Vagina (tissue), 2 donors: ENCODE results near the gene PDE4D. TPM values are rescaled to one million over a fixed set of nuclear protein-coding genes. Genes with fewer than 3 reads are reported as not detected.

Experiments used
- DNase-seq, 2 donors: peaks; one replicate each; pipeline ENCODE4 v3.0.0-alpha.2; 2017; ENCODE audit errors: extremely low spot score in 2 of 2
- H3K27ac ChIP-seq: fragments of 200-600 bp; sonication (generic); one replicate; pipeline ENCODE4 v1.5.1; 2019
- H3K27me3 ChIP-seq: fragments of 200-600 bp; sonication (generic); one replicate; pipeline ENCODE4 v1.5.1; 2019
- H3K36me3 ChIP-seq, 2 donors: fragments of 200-600 bp; sonication (generic); one replicate each; pipeline ENCODE4 v1.5.1; 2017 to 2019
- H3K4me1 ChIP-seq: fragments of 200-600 bp; sonication (generic); one replicate; pipeline ENCODE4 v1.5.1; 2019
- H3K4me3 ChIP-seq, 2 donors: fragments of 200-600 bp; sonication (generic); 1 replicate in 1 of 2; 2 replicates in 1 of 2; pipeline ENCODE4 v1.5.1; 2016 to 2019
- H3K9me3 ChIP-seq: fragments of 200-600 bp; sonication (generic); one replicate; pipeline ENCODE4 v1.5.1; 2019
- POLR2A ChIP-seq, 2 donors: fragments of 450-650 bp; IDR thresholded peaks; one replicate each; pipeline ENCODE4 v1.6.1; 2017; ENCODE audit warnings: antibody characterized with exemption in 2 of 2, mild to moderate bottlenecking in 2 of 2, moderate library complexity in 2 of 2
- POLR2AphosphoS5 ChIP-seq, 2 donors: sonication (generic); formaldehyde crosslinking; IDR thresholded peaks; one replicate each; pipeline ENCODE4 v1.9.0; 2017; ENCODE audit warnings: antibody characterized with exemption in 2 of 2, mild to moderate bottlenecking in 2 of 2, low read depth in 1 of 2; ENCODE audit not compliant: insufficient read depth in 1 of 2
- intact Hi-C: fragments of 100-400 bp; cut with DNase I; formaldehyde crosslinking; loops from one replicate; pipeline ENCODE4 v1.15.1; 2023
- total RNA-seq: library from RNA; depleted of rRNA; stranded (reverse); fragments of >200 nt; gene quantifications from one replicate; pipeline ENCODE4 v1.2.3, GENCODE V29; 2016
- TF ChIP-seq, protein P1 (sequence below), 3 experiments: fragments of 450-650 bp in 2 of 3; fragments of 200-600 bp in 1 of 3; sonication (generic) in 1 of 3; IDR thresholded peaks; one replicate each; pipeline ENCODE4 v1.5.1; 2017 to 2019; ENCODE audit warnings: antibody characterized with exemption in 3 of 3, mild to moderate bottlenecking in 2 of 3, moderate library complexity in 2 of 3

The PDE4D gene
- total RNA-seq, 1 donor from 2014 or later: 86.9 TPM

- DNase-seq: no peak
- Histone ChIP-seq H3K4me3 (no peak overlapping the region), H3K27me3 (no peaks in the 10 kb centered on the region), H3K27ac (no peak overlapping the region), H3K36me3 (no peaks in the 10 kb centered on the region), H3K9me3 (no peaks in the 10 kb centered on the region), H3K4me1 (no peaks in the 10 kb centered on the region)
- intact Hi-C loops: no loop called here
- TF ChIP-seq POLR2AphosphoS5 (IDR thresholded peaks at IDR 0.05; ENCODE audit: insufficient read depth in 1 of 2, low read depth in 1 of 2) (no peak), POLR2A (IDR thresholded peaks at IDR 0.05) (no peak)
- TF ChIP-seq, protein P1, sequence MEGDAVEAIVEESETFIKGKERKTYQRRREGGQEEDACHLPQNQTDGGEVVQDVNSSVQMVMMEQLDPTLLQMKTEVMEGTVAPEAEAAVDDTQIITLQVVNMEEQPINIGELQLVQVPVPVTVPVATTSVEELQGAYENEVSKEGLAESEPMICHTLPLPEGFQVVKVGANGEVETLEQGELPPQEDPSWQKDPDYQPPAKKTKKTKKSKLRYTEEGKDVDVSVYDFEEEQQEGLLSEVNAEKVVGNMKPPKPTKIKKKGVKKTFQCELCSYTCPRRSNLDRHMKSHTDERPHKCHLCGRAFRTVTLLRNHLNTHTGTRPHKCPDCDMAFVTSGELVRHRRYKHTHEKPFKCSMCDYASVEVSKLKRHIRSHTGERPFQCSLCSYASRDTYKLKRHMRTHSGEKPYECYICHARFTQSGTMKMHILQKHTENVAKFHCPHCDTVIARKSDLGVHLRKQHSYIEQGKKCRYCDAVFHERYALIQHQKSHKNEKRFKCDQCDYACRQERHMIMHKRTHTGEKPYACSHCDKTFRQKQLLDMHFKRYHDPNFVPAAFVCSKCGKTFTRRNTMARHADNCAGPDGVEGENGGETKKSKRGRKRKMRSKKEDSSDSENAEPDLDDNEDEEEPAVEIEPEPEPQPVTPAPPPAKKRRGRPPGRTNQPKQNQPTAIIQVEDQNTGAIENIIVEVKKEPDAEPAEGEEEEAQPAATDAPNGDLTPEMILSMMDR (IDR thresholded peaks at IDR 0.05): no peak
These were observed 963.0 kb downstream of the PDE4D start for GRCh38 chr5:58930520-58930919.

GRCh38 chr5:58929726-58930125 lies 963.8 kb downstream of the PDE4D start:
- no peak for DNase-seq
- intact Hi-C loops: no loop called here
- TF ChIP-seq POLR2AphosphoS5 (IDR thresholded peaks at IDR 0.05; ENCODE audit: insufficient read depth in 1 of 2, low read depth in 1 of 2) (no peak), POLR2A (IDR thresholded peaks at IDR 0.05) (no peak)
- TF ChIP-seq, protein P1 (IDR thresholded peaks at IDR 0.05): no peak
- Histone ChIP-seq H3K4me3 (no peak overlapping the region), H3K27me3 (no peaks in the 10 kb centered on the region), H3K36me3 (no peaks in the 10 kb centered on the region), H3K27ac (no peak overlapping the region), H3K9me3 (no peaks in the 10 kb centered on the region), H3K4me1 (no peaks in the 10 kb centered on the region)

DNA sequence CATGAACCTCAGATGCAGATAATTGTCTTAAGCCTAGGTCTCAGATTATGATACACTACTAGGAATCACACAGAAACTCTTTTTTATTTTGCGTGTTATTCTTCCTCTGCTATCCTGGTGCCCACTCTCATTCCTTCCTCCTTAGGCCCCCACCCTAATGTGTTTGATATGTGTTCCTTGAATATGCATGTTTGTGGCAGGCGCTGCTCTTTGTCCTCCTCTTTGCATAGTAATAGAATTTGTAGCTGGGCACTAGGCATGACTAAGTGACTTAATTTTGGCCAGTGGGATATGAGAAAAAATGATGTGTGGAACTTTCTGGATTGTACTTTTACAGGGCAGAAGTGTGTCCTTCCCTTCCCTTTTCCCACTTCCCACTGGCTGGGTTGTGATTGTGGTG lies 965.6 kb downstream of the PDE4D start:
- intact Hi-C loops: no loop called here
- Histone ChIP-seq H3K4me3 (no peak overlapping the region), H3K36me3 (no peaks in the 10 kb centered on the region), H3K27me3 (no peaks in the 10 kb centered on the region), H3K4me1 (peaks cover 11% of the 10 kb centered on the region), H3K9me3 (no peaks in the 10 kb centered on the region), H3K27ac (no peak overlapping the region)
- TF ChIP-seq POLR2AphosphoS5 (IDR thresholded peaks at IDR 0.05; ENCODE audit: insufficient read depth in 1 of 2, low read depth in 1 of 2) (no peak), POLR2A (IDR thresholded peaks at IDR 0.05) (no peak)
- TF ChIP-seq, protein P1 (IDR thresholded peaks at IDR 0.05): no peak
- DNase-seq: no peak

GRCh38 chr5:58927181-58927580 lies 966.3 kb downstream of the PDE4D start:
- H3K27ac ChIP-seq: no peak overlapping the region
- intact Hi-C loops: no loop called here
- peaks cover 18% of the 10 kb centered on the region for H3K4me1 ChIP-seq
- TF ChIP-seq POLR2AphosphoS5 (IDR thresholded peaks at IDR 0.05; ENCODE audit: insufficient read depth in 1 of 2, low read depth in 1 of 2): no peak
- no peak for TF ChIP-seq POLR2A (IDR thresholded peaks at IDR 0.05)
- TF ChIP-seq, protein P1 (IDR thresholded peaks at IDR 0.05): no peak
- H3K4me3 ChIP-seq: no peak overlapping the region
- no peaks in the 10 kb centered on the region for H3K36me3 ChIP-seq
- no peaks in the 10 kb centered on the region for H3K9me3 ChIP-seq
- DNase-seq: no peak
- H3K27me3 ChIP-seq: no peaks in the 10 kb centered on the region

- H3K36me3 ChIP-seq: no peaks in the 10 kb centered on the region
- no peak for DNase-seq
- no peaks in the 10 kb centered on the region for H3K9me3 ChIP-seq
- peaks cover 25% of the 10 kb centered on the region for H3K4me1 ChIP-seq
- TF ChIP-seq POLR2AphosphoS5 (IDR thresholded peaks at IDR 0.05; ENCODE audit: insufficient read depth in 1 of 2, low read depth in 1 of 2) (no peak), POLR2A (IDR thresholded peaks at IDR 0.05) (no peak)
- TF ChIP-seq, protein P1 (IDR thresholded peaks at IDR 0.05): no peak
- H3K4me3 ChIP-seq: no peak overlapping the region
- intact Hi-C loops: no loop called here
- no peak overlapping the region for H3K27ac ChIP-seq
- H3K27me3 ChIP-seq: no peaks in the 10 kb centered on the region
These were observed 967.0 kb downstream of the PDE4D start for GRCh38 chr5:58926541-58926935.
